Measurements from ENCODE around the gene SUN1. TPM values are rescaled to one million over a fixed set of nuclear protein-coding genes. Genes with fewer than 3 reads are reported as not detected.
A peak's percentile ranks its signal among the peaks of the same experiment; 100 is the strongest.

Gene SUN1
- total and polyA plus RNA-seq, 2 of the 8 experiments (the other 6 are each of a cell fraction or from before 2014, with no cell fraction given): 108 to 158 TPM

DNA sequence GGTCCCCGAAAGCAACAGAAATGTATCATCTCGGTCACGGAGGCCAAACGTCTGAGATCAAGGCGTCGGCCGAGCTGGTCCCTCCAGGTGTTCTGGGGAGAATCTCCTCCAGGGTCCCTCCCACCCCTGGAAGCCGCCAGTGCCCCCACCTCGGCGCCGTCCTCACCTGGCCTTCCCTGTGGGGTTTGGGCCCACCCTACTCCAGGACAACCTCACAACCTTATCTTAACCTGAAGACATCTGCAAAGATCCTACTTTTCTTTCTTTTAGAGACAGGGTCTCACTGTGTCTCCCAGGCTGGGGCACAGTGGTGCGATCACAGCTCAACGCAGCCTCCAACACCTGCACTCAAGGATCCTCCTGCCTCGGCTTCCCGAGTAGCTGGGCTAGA is 88.8 kb downstream of the SUN1 start:
- no peak overlapping the region for H3K4ac ChIP-seq (replicated peaks; ENCODE audit: insufficient read length, low read depth, low read length)
- TF ChIP-seq JUN (IDR thresholded peaks at IDR 0.05; ENCODE audit: low read depth, low read length): no peak
- no peak for TF ChIP-seq FOSL1 (IDR thresholded peaks at IDR 0.05; ENCODE audit: insufficient read depth, low read depth, low read length)
- no peak for TF ChIP-seq RXRA (IDR thresholded peaks at IDR 0.05; ENCODE audit: insufficient read depth, low read depth, low read length)
- no peak for TF ChIP-seq CHD2 (IDR thresholded peaks at IDR 0.05; ENCODE audit: low read length)
- TF ChIP-seq CBX5 (IDR thresholded peaks at IDR 0.05; ENCODE audit: low read depth, low read length): no peak
- TF ChIP-seq BRCA1 (IDR thresholded peaks at IDR 0.05; ENCODE audit: low read depth, low read length): no peak
- TF ChIP-seq, protein P1, sequence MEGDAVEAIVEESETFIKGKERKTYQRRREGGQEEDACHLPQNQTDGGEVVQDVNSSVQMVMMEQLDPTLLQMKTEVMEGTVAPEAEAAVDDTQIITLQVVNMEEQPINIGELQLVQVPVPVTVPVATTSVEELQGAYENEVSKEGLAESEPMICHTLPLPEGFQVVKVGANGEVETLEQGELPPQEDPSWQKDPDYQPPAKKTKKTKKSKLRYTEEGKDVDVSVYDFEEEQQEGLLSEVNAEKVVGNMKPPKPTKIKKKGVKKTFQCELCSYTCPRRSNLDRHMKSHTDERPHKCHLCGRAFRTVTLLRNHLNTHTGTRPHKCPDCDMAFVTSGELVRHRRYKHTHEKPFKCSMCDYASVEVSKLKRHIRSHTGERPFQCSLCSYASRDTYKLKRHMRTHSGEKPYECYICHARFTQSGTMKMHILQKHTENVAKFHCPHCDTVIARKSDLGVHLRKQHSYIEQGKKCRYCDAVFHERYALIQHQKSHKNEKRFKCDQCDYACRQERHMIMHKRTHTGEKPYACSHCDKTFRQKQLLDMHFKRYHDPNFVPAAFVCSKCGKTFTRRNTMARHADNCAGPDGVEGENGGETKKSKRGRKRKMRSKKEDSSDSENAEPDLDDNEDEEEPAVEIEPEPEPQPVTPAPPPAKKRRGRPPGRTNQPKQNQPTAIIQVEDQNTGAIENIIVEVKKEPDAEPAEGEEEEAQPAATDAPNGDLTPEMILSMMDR (IDR thresholded peaks at IDR 0.05; ENCODE audit: control extremely low read depth in 1 of 3, insufficient read depth in 1 of 3, low read depth in 1 of 3, low read length in 3 of 3): no peak
- no peak for TF ChIP-seq KDM4A (IDR thresholded peaks at IDR 0.05; ENCODE audit: low read depth, low read length, severe bottlenecking)
- no peak for FAIRE-seq
- 98% methylated on average over 15 of the region's 15 CpGs; no CpG with 5 or more reads in 1 of the 2 experiments for WGBS, 2 experiments (ENCODE audit: extremely low coverage in 1 of 2, insufficient coverage in 1 of 2, insufficient read length in 1 of 2, insufficient replicate concordance in 2 of 2, low coverage in 1 of 2, low lambda C conversion rate in 2 of 2, missing lambda C conversion rate in 1 of 2)
- H4K5ac ChIP-seq (ENCODE audit: insufficient read length, low read depth, low read length): no peak overlapping the region
- H2BK5ac ChIP-seq (ENCODE audit: low read depth, low read length): no peak overlapping the region
- peaks cover 0 to 8% (median 0%) of the 10 kb centered on the region in 4 experiments; a peak in 2 of 7 replicates for H3K4me1 ChIP-seq (replicated peaks in 1 of 4; ENCODE audit: control insufficient read depth in 3 of 4, insufficient read depth in 4 of 4, low read length in 3 of 4)
- ChIA-PET CTCF (ENCODE audit: partially characterized antibody) (interaction anchor here (0.7 to 1.0 kb wide), 2 partner anchors 12 to 34 kb away, joined by 3 read pairs; no protein-coding TSS in a partner anchor), POLR2A (ENCODE audit: partially characterized antibody) (interaction anchor here (1.8 kb wide), 1 partner anchor 10 kb away, joined by 8 read pairs; no protein-coding TSS in a partner anchor)
- H2AFZ ChIP-seq (ENCODE audit: low read length): no peak overlapping the region
- no peak overlapping the region for H3K9ac ChIP-seq (replicated peaks in 1 of 4; ENCODE audit: extremely low read depth in 1 of 4, low read depth in 3 of 4, low read length in 3 of 4)
- H3K23me2 ChIP-seq (ENCODE audit: low read depth, low read length): no peaks in the 10 kb centered on the region
- no peaks in the 10 kb centered on the region for H3K9me3 ChIP-seq (ENCODE audit: insufficient read depth in 2 of 2, low read depth in 1 of 2, low read length in 1 of 2)
- no peak overlapping the region for H2BK12ac ChIP-seq (ENCODE audit: low read depth, low read length)
- no peak overlapping the region for H4K91ac ChIP-seq (replicated peaks; ENCODE audit: insufficient read length, low read length)
- peak in 1 of 2 experiments; percentile 41 for DNase-seq (ENCODE audit: low read depth in 1 of 2, low spot score in 2 of 2)
- H4K20me1 ChIP-seq (replicated peaks in 1 of 2; ENCODE audit: control insufficient read depth in 1 of 2, insufficient read depth in 2 of 2, low read length in 2 of 2): no peaks in the 10 kb centered on the region
- H2BK120ac ChIP-seq (replicated peaks; ENCODE audit: low read depth, low read length): no peak overlapping the region
- no peak overlapping the region for H2AK5ac ChIP-seq (ENCODE audit: low read depth, low read length)
- no peak overlapping the region for H4K8ac ChIP-seq (ENCODE audit: extremely low read depth, insufficient read depth, low read length)
- no peak overlapping the region for H3K4me3 ChIP-seq (ENCODE audit: extremely low read depth in 1 of 4, insufficient read depth in 2 of 4, low read depth in 3 of 4, low read length in 4 of 4)
- no peak overlapping the region for H3K56ac ChIP-seq (replicated peaks; ENCODE audit: insufficient read length, low read depth, low read length)
- no peak overlapping the region for H3K14ac ChIP-seq (ENCODE audit: insufficient read length)
- no peak overlapping the region for H3K18ac ChIP-seq (ENCODE audit: extremely low read depth, low read length)
- H3K23ac ChIP-seq (ENCODE audit: insufficient read length): no peak overlapping the region
- H2BK15ac ChIP-seq (ENCODE audit: low read length): no peak overlapping the region
- no peak overlapping the region for H3K4me2 ChIP-seq (ENCODE audit: insufficient read depth in 1 of 2, low read depth in 2 of 2, low read length in 2 of 2)
- no peaks in the 10 kb centered on the region for H3K36me3 ChIP-seq (ENCODE audit: control insufficient read depth in 2 of 4, insufficient read depth in 4 of 4, low read length in 3 of 4)
- H2BK20ac ChIP-seq (ENCODE audit: low read length): no peak overlapping the region
- H3K27ac ChIP-seq (ENCODE audit: low read depth, low read length): no peak overlapping the region
- no peaks in the 10 kb centered on the region for H3K27me3 ChIP-seq (replicated peaks in 1 of 4; ENCODE audit: control insufficient read depth in 3 of 4, extremely low read depth in 1 of 4, insufficient read depth in 3 of 4, low read length in 3 of 4)
- H3K79me2 ChIP-seq (ENCODE audit: control insufficient read depth in 1 of 2, insufficient read depth in 2 of 2, low read length in 2 of 2): no peaks in the 10 kb centered on the region
- H3K79me1 ChIP-seq (ENCODE audit: low read depth, low read length): no peaks in the 10 kb centered on the region
